Keratinocyte (primary cell): ENCODE results near the gene ACTMAP.

ENCODE experiments used
- EZH2 ChIP-seq: IDR thresholded peaks from one replicate; pipeline ENCODE4 v1.6.1; 2012; ENCODE audit warnings: inconsistent platforms, mild to moderate bottlenecking, low read length, moderate library complexity
- TF ChIP-seq, protein P1 (sequence below), 3 experiments: IDR thresholded peaks in 1 of 3; conservative IDR thresholded peaks in 1 of 3; optimal IDR thresholded peaks in 1 of 3; 2 replicates in 2 of 3; 3 replicates in 1 of 3; pipeline versions ENCODE3 to v1.5.1; 2011; ENCODE audit warnings: low read length in 3 of 3, mild to moderate bottlenecking in 3 of 3, moderate library complexity in 2 of 3, control low read depth in 1 of 3, inconsistent platforms in 1 of 3; ENCODE audit not compliant: insufficient read depth in 2 of 3; ENCODE audit errors: extremely low read depth in 1 of 3

- TF ChIP-seq, protein P1, sequence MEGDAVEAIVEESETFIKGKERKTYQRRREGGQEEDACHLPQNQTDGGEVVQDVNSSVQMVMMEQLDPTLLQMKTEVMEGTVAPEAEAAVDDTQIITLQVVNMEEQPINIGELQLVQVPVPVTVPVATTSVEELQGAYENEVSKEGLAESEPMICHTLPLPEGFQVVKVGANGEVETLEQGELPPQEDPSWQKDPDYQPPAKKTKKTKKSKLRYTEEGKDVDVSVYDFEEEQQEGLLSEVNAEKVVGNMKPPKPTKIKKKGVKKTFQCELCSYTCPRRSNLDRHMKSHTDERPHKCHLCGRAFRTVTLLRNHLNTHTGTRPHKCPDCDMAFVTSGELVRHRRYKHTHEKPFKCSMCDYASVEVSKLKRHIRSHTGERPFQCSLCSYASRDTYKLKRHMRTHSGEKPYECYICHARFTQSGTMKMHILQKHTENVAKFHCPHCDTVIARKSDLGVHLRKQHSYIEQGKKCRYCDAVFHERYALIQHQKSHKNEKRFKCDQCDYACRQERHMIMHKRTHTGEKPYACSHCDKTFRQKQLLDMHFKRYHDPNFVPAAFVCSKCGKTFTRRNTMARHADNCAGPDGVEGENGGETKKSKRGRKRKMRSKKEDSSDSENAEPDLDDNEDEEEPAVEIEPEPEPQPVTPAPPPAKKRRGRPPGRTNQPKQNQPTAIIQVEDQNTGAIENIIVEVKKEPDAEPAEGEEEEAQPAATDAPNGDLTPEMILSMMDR (optimal IDR thresholded peaks at IDR 0.05 in 1 of 3, IDR thresholded peaks at IDR 0.05 in 1 of 3, conservative IDR thresholded peaks at IDR 0.05 in 1 of 3; ENCODE audit: extremely low read depth in 1 of 3, insufficient read depth in 2 of 3, low read length in 3 of 3) = no peak
- TF ChIP-seq EZH2 = no peak
These were observed 31.4 kb downstream of the ACTMAP start for GRCh38 chr19:40718774-40719391.
